NCI-H2029 (cell line): ENCODE measurements around the gene PLAAT5.
"Not testable (repeated sequence)": the region's sequence is repeated elsewhere in the genome, so short reads cannot be mapped to it uniquely, and the experiment has no call there.

Experiments
- DNase-seq: peaks from one replicate; lab custom pipeline; 2025; lab: John Stamatoyannopoulos, UW

PLAAT5 gene, protein sequence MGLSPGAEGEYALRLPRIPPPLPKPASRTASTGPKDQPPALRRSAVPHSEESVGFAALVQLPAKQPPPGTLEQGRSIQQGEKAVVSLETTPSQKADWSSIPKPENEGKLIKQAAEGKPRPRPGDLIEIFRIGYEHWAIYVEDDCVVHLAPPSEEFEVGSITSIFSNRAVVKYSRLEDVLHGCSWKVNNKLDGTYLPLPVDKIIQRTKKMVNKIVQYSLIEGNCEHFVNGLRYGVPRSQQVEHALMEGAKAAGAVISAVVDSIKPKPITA

GRCh38 chr11:63490551-63491239, at the start of gene PLAAT5:
Gene PLAAT5 (minus strand): TSS chr11:63491167. CDS start chr11:63491034, 133 bp downstream.
- no peak for DNase-seq

- peak; percentile 58 for DNase-seq
These were observed 46.5 kb upstream of the PLAAT5 start for GRCh38 chr11:63537293-63538101.

GRCh38 chr11:63536669-63537292, 45.8 kb upstream of the PLAAT5 start, which contains the start of gene PLAAT4:
Gene PLAAT4 (plus strand): TSS chr11:63536808. CDS start chr11:63536869, 61 bp downstream.
- DNase-seq: peak; percentile 50

- no peak for DNase-seq
These were observed 44.8 kb upstream of the PLAAT5 start for GRCh38 chr11:63535734-63536133.

DNA sequence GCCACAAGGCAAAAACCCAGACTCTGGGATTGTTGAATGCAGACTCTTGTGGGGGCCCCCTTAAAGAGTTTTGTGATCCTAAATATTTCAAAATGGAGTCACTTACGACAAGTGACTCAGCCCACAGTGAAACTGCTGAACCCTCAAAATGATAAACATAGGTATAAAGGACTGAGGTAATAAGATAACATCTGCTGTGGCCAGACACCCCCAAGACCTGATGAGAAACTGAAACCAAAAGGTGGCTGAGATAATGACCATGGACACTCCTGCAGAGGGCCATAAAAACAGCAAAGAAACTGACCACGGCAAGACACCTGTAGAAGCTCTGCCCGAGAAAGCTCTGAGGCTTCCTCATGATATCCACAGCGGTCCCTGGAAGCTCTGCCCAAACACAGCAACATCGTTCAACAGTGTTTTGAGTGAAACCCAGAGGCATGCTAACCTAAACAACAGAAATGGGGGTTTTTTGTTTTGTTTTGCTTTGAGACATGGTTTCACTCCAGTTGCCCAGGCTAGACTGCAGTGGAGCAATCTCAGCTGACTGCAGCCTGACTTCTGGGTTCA, 44.0 kb upstream of the PLAAT5 start:
- DNase-seq: no peak

DNA sequence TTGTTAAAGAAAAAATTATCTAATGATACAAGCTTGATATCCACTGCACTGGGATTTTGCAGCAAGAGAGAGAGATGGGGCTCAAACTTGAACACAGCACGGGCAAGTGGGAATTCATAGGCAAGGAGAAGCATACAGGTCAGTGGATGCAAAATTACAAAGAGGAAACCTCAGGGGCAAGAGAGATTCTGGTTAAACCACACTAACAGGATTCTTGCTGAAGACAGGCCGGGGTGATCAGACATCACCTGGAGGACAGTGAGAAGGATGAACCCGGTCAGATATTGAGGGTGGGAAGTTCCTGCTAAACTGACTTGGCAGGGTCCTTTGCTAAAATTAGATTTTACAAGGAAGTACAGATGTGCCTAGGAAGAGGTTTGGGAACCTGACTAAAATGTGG, 43.1 kb upstream of the PLAAT5 start:
- no peak for DNase-seq

DNA sequence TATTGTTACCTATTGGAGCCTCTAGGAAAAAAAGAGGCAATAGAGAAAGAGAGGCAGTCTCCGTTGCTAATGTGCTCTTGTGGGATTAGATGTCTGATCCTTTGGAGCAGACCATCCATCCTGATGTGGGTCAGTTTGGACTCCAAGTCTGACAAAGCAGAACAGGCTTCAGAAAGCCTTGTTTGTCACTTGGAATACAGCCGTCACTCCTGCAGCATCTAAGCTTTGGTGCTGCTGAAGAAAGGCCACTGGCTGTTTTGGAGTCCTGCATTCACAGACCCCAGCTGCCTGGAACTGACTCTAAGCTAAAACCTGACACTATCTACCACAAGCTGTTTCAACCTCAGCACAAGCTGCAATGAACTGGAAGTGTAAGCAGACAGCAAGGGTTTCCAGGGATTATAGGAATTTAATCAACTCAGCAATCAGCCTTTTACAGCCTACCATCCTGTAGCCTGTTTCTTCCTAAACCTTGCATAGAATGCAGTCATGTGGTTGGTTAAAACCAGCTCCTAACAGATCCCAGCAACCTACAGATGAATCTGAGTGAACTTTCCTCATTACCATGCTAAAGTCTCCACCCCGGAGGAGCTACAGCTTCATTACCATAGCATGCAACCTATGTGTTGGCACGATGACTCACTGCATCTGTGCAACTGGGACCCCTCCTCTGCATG, 42.0 kb upstream of the PLAAT5 start:
- DNase-seq: no peak

DNA sequence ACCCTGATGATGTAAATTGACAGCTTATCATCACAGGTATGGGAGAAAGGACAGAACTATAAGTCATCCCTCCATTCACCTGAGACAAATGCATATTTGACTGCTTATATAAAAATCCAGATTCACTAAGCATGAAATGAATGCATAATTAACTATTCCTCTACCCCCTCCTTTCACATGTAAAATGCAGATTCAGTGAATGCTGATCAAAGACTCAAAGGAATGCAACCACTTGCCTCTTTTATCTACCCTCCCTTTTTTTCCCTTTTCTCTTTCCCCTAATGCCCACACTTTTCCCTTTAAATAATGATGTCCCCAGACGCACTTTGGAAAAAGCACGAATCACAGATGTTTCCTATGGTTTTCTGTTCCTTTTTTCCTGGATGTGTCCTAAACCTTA, 41.1 kb upstream of the PLAAT5 start:
- no peak for DNase-seq

DNA sequence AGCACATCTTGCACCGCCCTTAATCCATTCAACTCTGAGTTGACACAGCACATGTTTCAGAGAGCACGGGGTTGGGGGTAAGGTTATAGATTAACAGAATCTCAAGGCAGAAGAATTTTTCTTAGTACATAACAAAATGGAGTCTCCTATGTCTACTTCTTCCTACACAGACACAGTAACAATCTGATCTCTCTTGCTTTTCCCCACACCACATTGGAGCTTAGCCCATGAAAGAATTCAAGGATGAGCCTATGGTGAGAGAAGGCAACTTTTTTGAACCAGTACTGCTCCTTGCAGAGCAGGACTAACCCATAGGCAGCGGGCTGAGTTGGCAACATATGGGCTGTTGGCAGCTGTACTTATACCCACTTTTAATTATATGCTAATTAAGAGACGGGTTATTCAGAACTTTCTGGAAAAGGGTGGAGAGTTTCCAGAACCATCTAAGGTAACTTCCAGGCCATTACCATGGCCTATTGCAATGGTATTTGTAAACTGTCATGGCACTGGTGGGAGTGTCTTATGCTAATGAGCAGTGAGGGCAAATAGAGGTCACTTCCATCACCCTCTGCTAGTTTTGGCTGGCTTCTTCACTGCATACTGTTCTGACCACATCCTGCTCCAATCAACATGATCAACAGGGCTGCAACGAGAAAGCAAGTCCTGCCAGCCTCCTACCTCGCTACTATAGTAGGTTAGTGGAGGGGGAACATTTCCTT, 40.3 kb upstream of the PLAAT5 start:
- DNase-seq: peak; percentile 50

DNA sequence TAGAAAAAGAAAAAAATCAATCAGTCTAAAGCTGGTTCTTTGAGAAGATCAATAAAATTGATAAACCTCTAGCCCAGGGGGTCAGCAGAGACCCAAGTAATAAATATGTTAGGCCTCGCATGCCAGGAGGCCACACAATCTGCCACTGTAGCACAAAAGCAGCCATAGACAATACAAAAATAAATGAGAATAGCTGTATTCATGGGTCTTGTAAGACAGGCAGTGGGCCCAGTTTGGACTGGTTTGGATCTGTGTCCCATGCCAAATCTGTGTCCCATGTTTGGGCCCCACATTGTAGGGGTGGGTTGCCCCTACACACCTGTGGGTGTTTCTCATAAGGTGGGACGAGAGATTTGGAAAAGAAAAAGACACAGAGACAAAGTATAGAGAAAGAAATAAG, 39.1 kb upstream of the PLAAT5 start:
- DNase-seq: no peak

DNA sequence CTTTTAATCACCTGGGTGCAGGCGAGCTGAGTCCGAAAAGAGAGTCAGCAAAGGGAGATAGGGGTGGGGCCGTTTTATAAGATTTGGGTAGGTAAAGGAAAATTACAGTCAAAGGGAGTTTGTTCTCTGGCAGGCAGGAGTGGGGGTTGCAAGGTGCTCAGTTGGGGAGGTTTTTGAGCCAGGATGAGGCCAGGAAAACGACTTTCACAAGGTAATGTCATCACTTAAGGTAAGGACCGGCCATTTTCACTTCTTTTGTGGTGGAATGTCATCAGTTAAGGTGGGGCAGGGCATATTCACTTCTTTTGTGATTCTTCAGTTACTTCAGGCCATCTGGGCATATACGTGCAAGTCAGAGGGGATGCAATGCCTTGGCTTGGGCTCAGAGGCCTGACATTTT, 38.4 kb upstream of the PLAAT5 start:
- DNase-seq: not testable (repeated sequence)

DNA sequence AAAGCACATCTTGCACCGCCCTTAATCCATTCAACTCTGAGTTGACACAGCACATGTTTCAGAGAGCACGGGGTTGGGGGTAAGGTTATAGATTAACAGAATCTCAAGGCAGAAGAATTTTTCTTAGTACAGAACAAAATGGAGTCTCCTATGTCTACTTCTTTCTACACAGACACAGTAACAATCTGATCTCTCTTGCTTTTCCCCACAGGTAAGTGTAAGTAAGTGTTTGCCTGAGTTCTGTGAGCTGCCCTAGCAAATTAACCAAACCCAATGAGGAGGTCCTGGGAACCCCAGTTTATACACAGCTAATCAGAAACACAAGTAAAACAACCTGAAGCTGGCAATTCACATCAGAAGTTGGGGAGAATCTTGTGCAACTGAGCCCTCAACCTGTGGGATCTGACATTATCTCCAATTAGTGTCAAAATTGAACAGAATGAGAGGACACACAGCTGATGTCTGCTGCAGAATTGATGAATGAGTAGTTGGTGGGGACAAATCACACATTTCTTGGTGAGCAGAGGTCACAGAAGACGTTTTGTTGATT, 37.8 kb upstream of the PLAAT5 start:
- DNase-seq: not testable (repeated sequence)

DNA sequence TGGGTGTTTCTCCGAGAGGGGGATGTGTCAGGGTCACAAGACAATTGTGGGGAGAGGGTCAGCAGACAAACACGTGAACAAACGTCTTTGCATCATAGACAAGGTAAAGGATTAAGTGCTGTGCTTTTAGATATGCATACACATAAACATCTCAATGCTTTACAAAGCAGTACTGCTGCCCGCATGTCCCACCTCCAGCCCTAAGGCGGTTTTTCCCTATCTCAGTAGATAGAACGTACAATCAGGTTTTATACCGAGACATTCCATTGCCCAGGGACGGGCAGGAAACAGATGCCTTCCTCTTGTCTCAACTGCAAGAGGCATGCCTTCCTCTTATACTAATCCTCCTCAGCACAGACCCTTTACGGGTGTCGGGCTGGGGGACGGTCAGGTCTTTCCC, 37.2 kb upstream of the PLAAT5 start:
- DNase-seq: not testable (repeated sequence)

GRCh38 chr11:63527667-63528066, 36.7 kb upstream of the PLAAT5 start:
- DNase-seq: no peak

GRCh38 chr11:63523151-63523550, 32.2 kb upstream of the PLAAT5 start:
- DNase-seq: no peak

DNA sequence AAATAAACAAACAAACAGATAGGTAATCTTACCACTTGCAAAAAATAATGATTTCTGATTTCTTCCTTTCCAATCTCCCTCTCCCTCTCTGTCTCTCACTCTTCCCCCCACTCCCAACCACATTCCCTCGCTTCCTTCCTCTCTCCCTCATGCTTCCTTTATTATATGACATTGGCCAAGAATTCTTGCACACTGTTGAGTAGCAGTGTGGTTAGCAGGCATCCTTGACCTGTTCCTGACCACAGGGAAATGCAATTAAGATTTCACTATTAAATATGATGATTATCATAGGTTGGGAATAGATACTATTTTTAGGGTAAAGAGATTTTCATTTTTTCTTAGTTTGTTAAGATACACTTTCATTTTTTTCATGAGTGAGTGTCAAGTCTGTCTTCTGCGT, 30.9 kb upstream of the PLAAT5 start:
- no peak for DNase-seq

DNA sequence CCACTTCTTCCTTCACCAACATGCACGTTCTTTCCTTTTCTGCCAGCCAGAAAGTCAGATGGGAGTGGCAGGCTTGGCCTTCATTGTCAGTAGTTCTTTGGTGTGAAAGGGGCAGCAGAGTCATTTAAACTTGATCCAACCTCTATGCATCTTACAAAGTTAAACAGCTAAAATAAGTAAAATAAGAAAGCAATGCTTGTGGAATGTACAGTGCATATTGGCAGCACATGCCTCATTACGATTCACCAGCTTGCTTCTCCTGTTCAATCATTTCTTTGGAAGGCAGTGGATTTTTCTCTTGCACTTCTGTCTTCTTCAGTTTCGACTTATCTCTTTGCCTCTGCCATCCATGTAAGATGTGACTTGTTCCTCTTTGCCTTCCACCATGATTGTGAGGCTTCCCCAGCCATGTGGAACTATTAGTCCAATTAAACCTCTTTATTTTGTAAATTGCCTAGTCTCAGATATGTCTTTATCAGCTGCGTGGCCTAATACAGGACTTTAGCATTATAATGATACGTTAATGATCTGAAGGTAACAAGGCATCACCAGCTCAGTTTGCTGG, 29.7 kb upstream of the PLAAT5 start:
- no peak for DNase-seq

GRCh38 chr11:63518548-63518947, 27.6 kb upstream of the PLAAT5 start:
- DNase-seq: no peak

- DNase-seq: no peak
These were observed 26.2 kb upstream of the PLAAT5 start for GRCh38 chr11:63517156-63517555.

DNA sequence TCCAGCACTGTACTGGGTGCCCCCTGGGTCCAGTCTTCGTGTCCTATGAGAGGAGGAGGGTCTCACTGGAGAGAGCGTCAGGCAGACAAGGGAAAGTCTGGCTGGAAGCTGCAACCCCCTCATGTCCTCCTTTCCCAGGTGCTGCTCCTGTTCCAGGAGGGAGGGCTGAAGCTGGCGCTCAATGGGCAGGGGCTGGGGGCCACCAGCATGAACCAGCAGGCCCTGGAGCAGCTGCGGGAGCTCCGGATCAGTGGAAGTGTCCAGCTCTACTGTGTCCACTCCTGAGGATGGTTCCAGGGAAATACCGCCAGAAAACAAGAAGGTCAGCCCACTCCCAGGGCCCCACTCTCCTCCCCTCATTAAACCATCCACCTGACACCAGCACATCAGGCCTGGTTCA, 25.1 kb upstream of the PLAAT5 start:
- DNase-seq: no peak
